Liver (tissue), 3 donors: ENCODE results near the gene IQSEC2.

Experiments used
- CTCF ChIP-seq: fragments of 150-350 bp; IDR thresholded peaks from 2 replicates; pipeline ENCODE4 v1.5.1; 2017; ENCODE audit warnings: improper control_type of control experiment, low read depth, low read length; ENCODE audit not compliant: missing input control
- GABPA ChIP-seq, 2 donors: IDR thresholded peaks in 1 of 2; conservative IDR thresholded peaks in 1 of 2; 2 replicates each; pipeline ENCODE4 v1.6.1; 2016; ENCODE audit warnings: antibody characterized with exemption in 2 of 2, mild to moderate bottlenecking in 1 of 2, moderate library complexity in 1 of 2
- MAX ChIP-seq: IDR thresholded peaks from 2 replicates; pipeline ENCODE4 v1.6.1; 2016; ENCODE audit warnings: antibody characterized with exemption
- RAD21 ChIP-seq, 2 donors: IDR thresholded peaks; 2 replicates each; pipeline ENCODE4 v1.6.1; 2016; ENCODE audit warnings: antibody characterized with exemption in 2 of 2, mild to moderate bottlenecking in 2 of 2
- TAF1 ChIP-seq: conservative IDR thresholded peaks from 2 replicates; pipeline ENCODE4 v1.6.1; 2016; ENCODE audit warnings: antibody characterized with exemption, mild to moderate bottlenecking
- YY1 ChIP-seq: IDR thresholded peaks from 2 replicates; pipeline ENCODE4 v1.6.1; 2016; ENCODE audit warnings: antibody characterized with exemption, mild to moderate bottlenecking
- donor health status: healthy.
- donor health status: healthy.

GRCh38 chrX:53230116-53230515 lies 51.3 kb downstream of the IQSEC2 start:
- TF ChIP-seq MAX (no peak), CTCF (no peak), GABPA (IDR thresholded peaks at IDR 0.05 in 1 of 2, conservative IDR thresholded peaks at IDR 0.05 in 1 of 2) (no peak), RAD21 (IDR thresholded peaks at IDR 0.05) (no peak), YY1 (no peak), TAF1 (no peak)
